Epithelial cell of proximal tubule (primary cell): Measurements from ENCODE around the gene LOXL1. TPM values are rescaled to one million over a fixed set of nuclear protein-coding genes. Genes with fewer than 3 reads are reported as not detected.

ENCODE experiments used
- DNase-seq: peaks from one replicate; pipeline ENCODE4 v3.0.0-alpha.2; 2011; ENCODE audit warnings: low read depth
- H3K4me3 ChIP-seq: 2 replicates; pipeline ENCODE4 v1.5.1; 2011; ENCODE audit warnings: low read depth, mild to moderate bottlenecking, low read length
- total RNA-seq: library from RNA; depleted of rRNA; stranded (reverse); fragments of >200 nt; gene quantifications from 2 replicates; pipeline ENCODE4 v1.2.3, GENCODE V29; 2015
- TF ChIP-seq, protein P1 (sequence below): conservative IDR thresholded peaks from 2 replicates; pipeline ENCODE4 v1.5.1; 2012; ENCODE audit warnings: low read depth, mild to moderate bottlenecking, low read length

The LOXL1 gene
- total RNA-seq, 1 donor from 2014 or later = 120 TPM

DNA sequence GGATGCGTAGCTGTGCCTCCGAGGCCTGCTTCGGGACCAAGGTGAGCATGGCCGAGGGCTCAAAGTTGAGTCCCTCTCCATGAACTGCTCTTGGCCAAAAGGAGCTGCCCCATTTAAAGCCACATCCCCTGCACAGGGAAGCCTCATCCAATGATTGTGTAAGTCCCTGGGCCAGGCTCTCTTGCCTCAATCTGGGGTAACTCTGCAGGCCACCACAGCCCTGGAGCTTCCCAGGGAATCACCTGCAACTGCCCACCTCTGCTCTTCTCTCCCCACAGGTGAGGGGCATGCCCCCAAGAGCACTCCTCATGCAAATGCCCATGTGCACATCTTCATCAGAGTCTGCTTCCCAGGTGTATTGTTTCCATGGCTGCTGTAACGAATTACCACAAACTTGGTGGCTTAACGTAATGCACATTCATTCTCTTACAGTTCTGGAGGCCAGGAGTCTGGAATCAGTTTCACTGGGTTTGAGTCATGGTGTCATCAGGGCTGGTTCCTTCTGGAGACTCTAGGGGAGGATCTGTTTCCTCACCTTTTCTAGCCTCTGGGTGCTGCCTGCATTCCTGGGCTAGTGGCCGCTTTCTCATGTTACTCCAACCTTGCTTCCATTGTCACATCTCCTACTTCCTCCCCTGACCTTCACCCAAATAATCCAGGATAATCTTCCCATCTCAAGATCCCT, 25.0 kb upstream of the LOXL1 start:
- H3K4me3 ChIP-seq = no peak overlapping the region
- DNase-seq = no peak
- TF ChIP-seq, protein P1, sequence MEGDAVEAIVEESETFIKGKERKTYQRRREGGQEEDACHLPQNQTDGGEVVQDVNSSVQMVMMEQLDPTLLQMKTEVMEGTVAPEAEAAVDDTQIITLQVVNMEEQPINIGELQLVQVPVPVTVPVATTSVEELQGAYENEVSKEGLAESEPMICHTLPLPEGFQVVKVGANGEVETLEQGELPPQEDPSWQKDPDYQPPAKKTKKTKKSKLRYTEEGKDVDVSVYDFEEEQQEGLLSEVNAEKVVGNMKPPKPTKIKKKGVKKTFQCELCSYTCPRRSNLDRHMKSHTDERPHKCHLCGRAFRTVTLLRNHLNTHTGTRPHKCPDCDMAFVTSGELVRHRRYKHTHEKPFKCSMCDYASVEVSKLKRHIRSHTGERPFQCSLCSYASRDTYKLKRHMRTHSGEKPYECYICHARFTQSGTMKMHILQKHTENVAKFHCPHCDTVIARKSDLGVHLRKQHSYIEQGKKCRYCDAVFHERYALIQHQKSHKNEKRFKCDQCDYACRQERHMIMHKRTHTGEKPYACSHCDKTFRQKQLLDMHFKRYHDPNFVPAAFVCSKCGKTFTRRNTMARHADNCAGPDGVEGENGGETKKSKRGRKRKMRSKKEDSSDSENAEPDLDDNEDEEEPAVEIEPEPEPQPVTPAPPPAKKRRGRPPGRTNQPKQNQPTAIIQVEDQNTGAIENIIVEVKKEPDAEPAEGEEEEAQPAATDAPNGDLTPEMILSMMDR = no peak

DNA sequence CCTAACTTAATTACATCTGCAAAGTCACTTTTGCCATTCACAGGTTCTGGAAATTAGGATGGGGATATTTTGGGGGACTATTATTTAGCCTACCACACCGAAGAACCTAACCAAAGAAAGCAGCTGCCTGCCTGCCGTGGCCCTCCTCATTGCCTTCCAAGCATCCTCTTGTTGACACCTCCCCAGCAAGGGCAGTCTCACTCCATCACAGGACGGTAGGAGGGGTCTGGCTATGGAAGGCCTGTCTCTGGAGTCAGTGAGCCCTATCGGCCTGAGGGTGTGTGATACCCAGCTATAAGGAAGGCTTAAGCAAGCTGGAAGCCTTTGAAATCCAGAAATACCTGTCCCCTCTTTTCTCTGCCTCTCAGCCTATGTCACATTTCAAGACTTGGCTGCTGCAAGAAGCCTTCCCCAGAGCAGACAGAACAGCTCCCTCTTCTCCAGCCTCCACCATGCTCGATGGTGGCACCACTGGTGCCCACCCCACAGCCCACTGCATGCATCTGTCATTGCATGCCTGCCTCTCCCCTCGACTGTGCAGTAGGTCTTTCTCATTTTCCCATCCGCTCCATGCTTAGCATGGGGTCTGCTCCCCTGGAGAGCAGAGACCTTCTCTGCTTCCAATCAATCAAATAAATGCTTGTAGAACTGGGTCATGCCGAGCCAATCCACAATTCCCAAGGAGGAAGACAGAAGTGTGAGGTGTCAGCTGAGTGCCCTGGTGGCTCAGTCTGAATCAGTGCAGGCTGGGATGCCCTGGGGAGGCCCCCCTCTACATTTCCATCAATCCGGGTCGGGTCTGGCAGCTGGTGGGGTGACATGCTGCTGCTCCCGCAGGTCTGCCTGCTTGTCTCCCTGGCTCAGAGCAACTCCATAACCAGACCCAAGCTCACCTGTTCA, 23.9 kb upstream of the LOXL1 start:
- TF ChIP-seq, protein P1 = no peak
- no peak overlapping the region for H3K4me3 ChIP-seq
- DNase-seq = no peak

DNA sequence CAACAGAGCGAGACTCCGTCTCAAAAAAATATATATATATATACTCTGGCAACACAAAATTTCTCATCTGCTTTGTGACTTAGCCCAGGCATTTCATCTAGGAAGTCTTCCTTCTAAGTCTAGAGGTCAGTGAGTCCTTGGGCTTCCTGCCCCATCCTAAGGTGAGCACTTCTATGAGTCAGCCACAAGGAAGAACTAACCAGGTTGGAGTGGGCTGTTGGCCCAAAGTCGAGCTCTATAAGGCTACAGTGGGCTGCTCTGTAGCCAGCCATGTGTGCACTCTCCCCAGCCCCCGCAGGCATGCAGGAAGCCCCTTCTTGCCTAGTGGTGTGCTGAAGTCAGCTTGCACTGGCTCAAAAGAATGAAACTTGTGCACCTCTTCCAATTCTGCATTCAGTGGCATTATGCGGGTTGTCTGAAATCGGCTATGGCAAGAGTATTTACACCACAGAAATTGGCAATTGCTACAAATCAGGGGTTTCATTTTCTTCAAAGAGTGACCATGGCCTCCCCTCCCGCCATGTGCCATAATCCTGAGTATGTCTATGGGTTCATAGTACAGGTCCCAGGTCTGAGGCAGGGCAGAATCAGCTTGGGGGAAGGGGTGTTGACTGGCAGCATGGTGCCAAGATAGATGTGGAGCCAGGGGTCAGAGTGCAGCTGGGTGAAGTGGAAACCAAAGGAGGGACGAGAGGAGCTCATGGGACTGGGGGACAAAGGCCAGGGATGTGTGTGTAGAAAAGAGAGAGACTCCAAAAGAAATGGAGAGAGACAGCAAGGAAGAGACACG, 22.0 kb upstream of the LOXL1 start:
- TF ChIP-seq, protein P1 = no peak
- no peak for DNase-seq
- H3K4me3 ChIP-seq = no peak overlapping the region

- TF ChIP-seq, protein P1 = no peak
- H3K4me3 ChIP-seq = no peak overlapping the region
- no peak for DNase-seq
Observed at GRCh38 chr15:73905225-73905827, 20.9 kb upstream of the LOXL1 start.

DNA sequence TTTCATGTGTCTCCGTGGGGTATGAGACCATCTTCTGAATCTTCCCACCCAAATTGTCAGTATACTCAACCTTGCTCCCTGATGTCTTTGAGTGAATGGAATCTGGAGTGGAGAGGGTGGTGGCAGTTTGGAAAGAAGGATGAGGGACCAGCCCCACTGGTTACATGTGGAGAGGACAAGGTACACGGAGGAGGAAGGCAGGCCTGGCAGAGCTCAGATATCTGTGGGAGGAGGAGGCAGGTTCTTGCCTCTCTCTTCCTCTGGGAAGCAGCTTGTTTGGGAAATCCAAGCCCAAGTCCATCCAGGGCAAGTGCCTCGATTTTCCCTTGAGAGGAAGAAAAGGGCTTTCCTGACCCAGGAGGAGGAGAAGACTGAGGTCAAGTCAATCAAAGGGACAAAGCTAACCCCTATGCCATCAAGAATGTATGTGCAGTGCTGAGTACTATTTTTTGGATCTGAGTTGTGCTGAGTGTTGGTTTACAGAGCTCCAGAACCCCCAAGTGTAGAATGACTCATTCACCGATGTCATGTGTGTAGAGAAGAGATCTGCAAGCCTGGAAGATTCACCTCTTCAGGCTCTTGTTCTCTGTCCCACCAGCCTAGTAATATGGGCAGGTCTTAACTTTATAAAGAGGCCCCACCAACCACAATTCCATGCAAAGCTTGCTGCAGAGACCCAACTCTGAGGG, 19.8 kb upstream of the LOXL1 start:
- no peak overlapping the region for H3K4me3 ChIP-seq
- no peak for DNase-seq
- TF ChIP-seq, protein P1 = no peak

- TF ChIP-seq, protein P1 = no peak
- DNase-seq = no peak
- H3K4me3 ChIP-seq = no peak overlapping the region
Observed at GRCh38 chr15:73907035-73907408, 19.2 kb upstream of the LOXL1 start.
